Endometrial microvascular endothelial cells (primary cell): ENCODE results near the gene NPLOC4. TPM values are rescaled to one million over a fixed set of nuclear protein-coding genes. Genes with fewer than 3 reads are reported as not detected.
"Not testable (repeated sequence)": the region's sequence is repeated elsewhere in the genome, so short reads cannot be mapped to it uniquely, and the experiment has no call there.

Experiments used
- in situ Hi-C: cut with HindIII; loops from 2 replicates; pipeline ENCODE4 v1.10.0; 2017; ENCODE audit warnings: low sequenced_read_pairs, low pct_unique_long_range_greater_than_20kb; ENCODE audit errors: inconsistent ontology term
- total RNA-seq: library from RNA; depleted of rRNA; stranded (reverse); fragments of >200 nt; gene quantifications from one replicate; pipeline ENCODE4 v1.2.3, GENCODE V29; 2015; ENCODE audit errors: inconsistent ontology term

Gene NPLOC4
- total RNA-seq, 1 donor from 2014 or later, result 86.4 TPM

DNA sequence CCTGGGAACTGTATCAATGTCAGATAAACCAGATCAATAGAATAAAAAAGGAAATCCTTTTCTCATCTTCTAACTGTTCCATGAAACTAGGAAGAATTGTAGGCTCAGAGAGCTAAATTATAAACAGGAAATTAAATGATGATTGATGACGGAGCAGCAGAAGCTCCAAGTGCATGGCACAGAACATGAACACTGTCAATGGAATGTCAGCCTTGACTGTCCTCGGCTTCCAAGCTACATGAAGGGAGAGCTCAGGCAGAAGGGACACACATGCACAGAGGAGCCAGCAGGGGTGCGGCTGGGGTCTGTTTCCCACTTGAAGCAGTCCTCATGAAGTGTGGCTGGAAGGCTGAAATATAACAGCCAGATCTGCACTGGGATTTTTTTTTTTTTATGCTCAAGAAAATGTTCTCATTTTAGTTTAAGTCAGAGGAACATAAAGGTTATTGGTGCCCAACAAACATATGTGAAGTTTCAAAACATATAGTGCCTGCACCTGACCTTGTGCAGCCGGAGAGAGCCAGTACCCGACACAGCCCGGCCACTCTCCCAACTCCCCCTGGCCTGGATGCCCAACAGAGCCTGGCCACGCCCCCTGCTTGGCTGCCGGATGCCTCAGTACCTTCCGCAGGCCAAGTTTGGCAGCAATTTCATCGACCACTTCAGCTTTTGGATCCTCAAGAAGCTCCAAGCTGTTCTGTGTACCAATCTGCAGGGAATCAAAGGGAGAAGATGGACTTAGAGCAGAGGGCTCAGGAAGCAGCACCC, 37.0 kb downstream of the NPLOC4 start:
- in situ Hi-C loops, result no loop called here

DNA sequence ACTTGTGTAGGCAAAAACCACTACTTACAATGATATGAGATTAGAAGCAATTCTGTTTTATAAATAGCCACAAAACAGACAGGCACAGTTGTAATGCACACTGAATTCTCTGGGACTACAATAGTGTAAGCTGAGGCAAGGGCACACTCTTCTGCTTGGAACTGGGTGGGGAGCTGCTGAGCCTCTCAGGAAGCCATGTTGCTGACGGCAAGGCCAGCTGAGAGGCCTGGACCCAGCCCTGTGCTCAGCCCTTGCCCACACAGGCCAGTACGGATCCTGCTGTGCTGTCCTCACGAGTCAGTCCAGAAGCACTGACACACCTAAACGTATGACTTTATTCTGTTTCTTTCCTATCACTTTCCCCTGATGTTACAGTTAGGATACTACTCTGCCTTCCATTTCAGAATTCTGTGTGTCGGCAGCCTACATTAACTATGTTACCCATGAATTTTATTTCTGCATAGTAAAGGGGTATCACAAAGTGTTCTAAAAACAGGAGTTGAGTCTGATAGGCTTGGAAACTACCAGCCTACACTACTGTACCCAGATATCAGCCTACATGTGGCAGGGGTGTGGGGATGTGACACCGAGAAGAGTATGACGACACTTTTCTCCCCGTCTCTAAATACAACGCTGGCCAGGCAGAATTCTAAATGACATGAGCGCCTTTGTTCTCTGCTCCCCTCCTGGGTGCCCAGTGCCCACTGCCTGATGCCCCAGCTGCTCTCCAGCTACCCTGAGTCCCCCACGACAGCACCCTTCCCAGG, 43.6 kb downstream of the NPLOC4 start:
- in situ Hi-C loops, result no loop called here

DNA sequence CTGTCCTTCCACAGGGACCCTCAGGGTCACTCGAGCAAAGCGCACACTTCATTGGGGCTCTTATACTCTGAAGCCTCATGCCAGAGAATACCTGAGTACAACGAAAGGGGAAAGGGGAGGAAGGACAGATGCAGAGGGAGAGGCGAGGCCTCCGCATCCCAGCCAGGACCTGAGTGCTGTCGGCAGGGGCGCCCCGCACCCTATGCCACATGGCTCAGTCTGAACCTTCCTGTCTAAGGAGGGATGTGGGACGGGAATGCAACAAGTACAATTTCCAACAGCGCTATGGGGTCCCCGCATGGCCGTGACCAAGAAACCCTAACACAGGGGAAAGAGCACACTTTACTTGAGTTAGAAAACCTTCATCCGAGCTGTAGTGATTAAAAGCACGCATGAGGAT, 44.9 kb downstream of the NPLOC4 start:
- in situ Hi-C loops, result no loop called here

DNA sequence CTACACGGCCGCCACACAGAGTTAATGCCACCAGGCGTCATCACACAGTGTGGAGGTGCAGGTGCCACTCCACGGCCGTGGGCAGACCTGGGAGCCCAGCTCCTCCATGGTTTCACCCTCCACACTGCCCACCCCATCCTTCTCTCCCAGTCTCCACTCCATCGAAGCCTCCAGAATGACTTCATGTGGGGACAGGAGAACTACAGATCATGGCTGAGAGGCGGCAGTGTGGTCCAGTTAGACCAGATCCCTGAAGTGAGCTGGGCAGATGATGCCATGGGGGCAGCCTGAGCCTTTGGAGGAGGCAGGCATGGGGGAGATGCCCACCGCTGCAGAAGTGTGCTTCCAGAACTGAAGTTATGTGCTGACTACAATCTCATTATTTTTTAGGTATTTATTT, 46.8 kb downstream of the NPLOC4 start:
- in situ Hi-C loops, result no loop called here

DNA sequence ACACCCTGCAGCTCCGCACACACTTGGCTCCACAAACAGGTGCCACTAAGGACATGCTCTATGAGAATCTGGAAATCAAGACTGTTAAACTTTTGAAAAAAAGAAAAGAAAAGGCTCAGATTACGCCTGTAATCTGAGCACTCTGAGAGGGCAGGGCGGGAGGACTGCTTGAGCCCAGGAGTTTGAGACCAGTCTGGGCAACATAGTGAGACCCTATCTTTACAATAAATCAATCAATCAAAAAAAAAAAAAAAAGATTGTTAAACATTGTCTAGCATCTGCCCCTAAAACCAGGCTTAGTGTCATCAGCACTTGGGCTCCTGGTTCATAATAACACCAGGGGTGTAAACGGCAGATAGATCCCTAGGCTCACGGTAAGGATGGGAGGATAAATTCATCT, 47.3 kb downstream of the NPLOC4 start:
- in situ Hi-C loops, result no loop called here

DNA sequence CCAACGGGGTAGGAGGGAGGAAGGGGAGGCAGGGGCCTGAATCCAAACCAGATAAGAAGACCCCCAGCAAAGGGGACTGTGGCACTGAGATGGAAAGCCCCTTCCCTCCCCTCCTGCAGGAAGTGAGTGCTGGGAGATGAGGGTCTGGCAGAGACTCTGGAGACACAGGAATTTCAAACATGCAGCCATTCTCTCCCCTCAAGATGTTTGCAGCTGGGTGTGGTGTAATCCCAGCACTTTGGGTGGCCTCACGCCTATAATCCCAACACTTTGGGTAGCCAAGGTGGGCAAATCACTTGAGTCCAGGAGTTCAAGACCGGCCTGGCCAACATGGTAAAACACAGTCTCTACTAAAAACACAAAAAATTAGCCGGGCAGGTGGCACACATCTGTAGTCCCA, 50.8 kb downstream of the NPLOC4 start:
- in situ Hi-C loops, result no loop called here

DNA sequence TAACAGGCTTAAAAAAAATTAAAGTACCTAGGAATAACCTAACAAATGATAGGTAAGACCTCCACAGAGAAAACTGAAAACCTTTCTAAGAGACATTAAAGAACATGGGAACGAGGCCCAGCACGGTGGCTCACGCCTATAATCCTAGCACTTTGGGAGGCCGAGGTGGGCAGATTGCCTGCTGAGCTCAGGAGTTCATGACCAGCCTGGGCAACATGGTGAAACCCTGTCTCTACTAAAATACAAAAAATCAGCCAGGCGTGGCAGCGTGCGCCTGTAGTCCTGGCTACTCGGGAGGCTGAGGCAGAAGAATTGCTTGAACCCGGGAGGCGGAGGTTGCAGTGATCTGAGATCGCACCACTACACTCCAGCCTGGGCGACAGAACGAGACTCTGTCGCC, 52.1 kb downstream of the NPLOC4 start:
- in situ Hi-C loops, result not testable (repeated sequence)

DNA sequence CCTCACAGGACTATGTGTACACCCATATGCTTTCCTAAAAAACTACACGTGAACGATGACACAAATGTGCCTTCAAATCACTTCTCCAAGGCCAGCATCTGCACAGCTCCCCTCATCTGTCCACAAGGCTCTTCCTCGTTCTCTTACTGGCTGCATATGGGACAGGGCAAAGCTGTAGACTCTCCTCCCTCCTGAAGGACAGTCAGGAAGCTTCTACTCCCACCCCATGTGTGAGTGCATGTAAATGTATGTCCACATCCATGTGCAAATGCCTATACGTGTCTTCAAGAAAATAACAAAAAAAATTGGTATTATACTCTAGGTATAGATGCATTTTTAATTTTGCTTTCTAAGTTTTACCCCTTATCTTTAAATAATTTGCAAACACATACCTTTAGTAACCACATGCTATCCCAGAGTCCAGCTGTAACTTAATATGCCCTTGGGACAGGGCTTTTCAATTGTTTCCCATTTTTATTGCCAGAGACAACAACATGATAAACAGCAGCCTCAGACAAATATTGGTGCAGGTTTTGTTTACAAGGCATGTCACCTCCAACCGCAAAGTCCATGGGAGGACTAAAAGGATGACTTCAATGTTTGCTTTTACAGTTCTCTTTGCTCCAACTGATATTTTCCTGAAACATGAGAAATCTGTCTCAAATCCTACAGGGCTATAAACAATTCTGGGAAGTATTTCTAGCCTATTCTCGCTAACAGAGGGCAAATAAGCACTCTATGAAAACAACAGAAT, 53.1 kb downstream of the NPLOC4 start:
- in situ Hi-C loops, result no loop called here

DNA sequence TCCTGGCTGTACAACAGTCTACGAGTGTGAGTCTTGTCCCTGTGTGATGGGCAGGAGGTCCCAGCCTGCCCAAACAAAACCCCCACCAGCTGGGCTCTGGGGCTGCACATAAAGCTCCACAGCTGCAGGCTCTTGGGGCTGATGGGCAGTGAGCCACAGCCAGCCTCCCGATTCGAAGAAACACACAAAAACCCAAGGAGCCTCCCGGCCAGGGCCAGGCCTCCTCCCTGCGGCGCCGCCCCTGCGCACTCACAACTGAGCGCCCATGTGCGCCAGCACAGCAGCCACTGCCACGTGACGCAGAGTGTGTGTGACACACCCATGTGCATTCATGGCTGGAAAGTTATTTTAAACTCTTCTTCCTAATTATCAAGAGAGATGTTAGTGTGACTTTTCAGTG, 54.2 kb downstream of the NPLOC4 start:
- in situ Hi-C loops, result no loop called here

DNA sequence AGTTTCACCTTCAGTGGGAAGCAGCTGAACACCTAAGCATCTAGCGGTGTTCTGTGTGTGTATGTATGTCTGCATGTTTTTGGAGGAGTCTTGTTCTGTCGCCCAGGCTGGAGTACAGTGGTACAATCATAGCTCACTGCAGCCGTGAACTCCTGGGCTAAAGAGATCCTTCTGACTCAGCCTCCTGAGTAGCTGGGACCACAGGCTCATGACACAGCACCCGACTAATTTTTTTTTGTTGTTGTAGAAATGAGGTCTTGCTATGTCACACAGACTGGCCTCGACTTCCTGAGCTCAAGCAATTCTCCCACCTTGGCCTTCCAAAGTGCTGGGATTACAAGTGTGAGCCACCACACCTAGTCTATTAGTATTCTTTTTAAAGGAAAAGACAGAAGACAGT, 54.6 kb downstream of the NPLOC4 start:
- in situ Hi-C loops, result no loop called here

DNA sequence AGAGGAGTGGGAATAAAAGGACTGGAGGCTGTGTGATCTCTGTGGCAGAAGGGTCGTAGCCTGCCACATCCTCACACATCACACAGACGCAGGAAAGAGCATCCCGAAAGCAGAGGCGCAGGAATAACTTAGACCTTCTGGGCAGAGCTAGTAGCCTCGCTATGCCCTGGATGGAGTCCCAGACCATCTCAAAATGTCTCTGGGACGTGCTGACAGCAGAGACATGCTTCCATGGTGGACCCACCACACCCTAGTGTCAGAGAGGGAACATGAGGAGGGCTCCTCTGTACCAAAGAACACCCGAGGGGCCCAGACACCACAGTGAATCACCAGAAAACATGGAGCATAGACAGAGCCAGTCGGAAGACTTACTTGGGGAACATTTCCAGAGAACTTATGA, 55.2 kb downstream of the NPLOC4 start:
- in situ Hi-C loops, result no loop called here

DNA sequence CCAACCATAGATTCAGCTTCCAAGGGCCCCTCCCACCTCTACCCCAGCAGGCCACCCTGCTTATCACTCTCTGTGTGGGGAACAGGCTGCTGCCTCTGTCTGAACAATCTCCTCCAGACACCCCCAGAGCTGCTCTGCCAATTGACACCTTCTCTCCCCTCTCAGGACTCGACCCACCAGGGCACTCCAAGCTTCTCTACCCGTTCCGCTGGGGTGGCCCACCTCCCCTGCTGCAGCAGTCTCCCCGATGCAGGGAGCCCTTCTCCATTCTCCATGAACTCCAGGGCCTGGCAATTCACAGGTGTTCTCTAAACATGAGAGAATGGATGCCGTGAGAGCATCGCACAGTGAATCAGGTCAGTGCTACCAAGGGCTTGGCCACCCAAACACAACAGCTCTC, 56.4 kb downstream of the NPLOC4 start:
- in situ Hi-C loops, result no loop called here

DNA sequence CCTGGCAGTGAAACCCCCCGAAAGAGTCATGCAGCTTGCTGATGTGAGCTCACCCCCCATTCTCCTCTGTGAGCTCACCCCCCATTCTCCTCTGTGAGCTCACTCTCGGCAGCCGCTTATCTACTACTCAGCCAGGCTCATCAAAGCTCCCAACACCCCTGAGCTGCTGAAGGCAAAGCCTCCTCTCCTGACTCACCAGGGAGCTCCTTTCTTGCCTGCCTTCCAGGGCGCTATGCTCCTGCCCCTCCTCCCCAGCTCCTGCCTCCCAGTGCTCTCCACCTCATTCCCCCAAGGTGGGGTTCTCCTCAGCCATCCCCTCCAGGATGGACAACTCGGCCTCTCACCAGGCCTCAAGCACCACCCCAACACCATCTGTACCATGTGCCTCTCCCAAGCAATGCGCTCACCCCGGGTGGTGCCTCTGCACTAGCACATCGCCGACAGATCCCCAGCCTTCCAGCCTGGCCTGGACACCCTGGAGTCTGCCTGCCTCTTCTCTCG, 57.0 kb downstream of the NPLOC4 start:
- in situ Hi-C loops, result loop anchor here (10.0 kb wide), 1 partner anchor 65 kb away; the partner anchor contains the start of gene ACTG1

DNA sequence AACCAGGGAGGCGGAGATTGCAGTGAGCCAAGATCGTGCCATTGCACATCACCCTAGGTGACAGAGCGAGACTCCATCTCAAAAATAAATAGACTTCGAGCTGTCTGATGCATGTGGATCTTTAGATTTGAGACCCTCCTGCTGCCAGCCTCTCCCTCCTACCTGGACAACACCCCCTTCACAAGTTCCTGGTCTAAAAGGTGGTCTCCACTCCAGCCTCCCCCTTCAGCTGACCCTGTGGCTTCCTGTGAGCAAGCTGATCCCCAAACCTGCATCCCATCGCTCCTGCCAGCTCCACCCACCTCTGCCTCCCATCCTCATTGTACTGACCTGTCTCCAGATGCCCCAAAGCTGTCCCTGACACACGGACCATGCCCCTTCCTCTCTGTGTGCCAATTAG, 57.6 kb downstream of the NPLOC4 start:
- in situ Hi-C loops, result loop anchor here (10.0 kb wide), 1 partner anchor 64 kb away; the partner anchor contains the start of gene ACTG1

DNA sequence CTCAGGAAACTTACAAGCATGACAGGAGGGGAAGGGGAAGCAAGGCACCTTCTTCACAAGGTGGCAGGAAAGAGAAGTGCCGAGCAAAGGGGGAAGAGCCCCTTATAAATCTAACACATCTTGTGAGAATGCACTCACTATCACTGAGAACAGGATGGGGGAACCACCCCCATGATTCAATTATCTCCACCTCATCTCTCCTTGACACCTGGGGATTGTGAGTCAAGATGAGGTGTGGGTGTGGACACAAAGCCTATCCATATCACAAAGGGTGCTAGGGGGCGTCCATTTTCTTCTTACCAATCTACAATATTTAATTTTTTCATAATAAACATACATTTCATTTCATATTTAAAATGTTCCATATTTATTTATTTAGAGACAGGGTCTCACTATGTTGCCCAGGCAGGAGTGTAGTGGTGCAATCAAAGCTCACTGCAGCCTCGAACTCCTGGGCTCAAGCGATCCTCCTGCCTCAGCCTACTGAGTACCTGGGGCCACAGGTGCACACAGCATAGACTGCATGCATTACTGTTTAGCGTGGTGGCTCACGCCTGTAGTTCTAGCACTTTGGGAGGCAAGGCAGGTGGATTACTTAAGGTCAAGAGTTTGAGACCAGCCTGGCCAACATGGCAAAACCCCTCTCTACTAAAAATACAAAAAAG, 58.2 kb downstream of the NPLOC4 start:
- in situ Hi-C loops, result loop anchor here (10.0 kb wide), 1 partner anchor 64 kb away; the partner anchor contains the start of gene ACTG1

DNA sequence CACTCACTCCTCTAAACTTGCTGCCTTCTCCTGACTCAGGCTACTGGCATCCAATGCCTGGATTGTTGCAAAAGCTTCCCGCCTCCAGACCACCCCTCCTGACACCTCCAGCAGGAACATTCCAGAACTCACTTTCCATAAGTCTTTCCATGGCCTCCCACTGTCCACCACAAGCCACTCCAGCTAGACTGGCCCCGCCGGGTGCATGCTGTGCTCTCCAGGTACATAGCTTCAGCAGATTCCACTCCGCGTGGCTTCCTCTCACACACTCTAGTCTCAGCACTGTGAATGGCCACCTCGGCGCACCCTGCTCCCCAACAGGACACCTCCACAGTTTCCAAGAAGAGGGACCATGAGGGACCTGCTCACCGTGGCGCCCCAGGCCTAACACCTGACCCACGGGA, 58.9 kb downstream of the NPLOC4 start:
- in situ Hi-C loops, result loop anchor here (10.0 kb wide), 1 partner anchor 63 kb away; the partner anchor contains the start of gene ACTG1

DNA sequence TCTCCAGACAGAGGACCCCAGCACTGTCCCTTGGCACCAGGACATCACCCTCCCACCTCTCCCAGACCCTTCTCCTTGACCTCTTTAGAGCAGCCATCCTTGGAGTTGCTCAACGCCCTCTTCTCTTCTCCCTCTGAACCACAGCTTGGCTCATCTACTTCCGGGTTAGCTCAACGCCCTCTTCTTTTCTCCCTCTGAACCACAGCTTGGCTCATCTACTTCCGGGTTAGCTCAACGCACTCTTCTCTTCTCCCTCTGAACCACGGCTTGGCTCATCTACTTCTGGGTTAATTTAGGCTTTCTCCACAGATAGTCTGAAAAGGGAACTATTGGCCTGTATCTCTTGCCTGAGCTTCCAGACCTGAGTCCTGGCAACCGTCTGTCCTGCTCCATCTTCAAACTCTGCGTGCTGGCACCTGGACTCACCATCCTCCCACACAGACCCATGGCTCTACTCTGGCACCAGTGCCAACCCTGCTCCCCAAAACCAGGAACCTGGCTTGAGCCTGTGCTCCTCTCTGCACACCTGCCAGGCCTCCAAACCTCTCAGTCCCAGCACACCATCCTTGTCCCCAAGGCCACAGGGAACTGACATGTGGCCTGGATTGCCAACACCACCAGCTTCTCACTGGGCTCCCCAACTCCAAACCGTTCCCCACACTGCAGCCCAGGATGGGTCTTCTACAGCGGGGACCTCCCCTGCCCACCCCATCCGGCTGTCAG, 59.5 kb downstream of the NPLOC4 start:
- in situ Hi-C loops, result loop anchor here (10.0 kb wide), 1 partner anchor 63 kb away; the partner anchor contains the start of gene ACTG1
